GM18505 (cell line): ENCODE data around the gene TAB2.

ENCODE experiments used
- ATAC-seq: cut with Tn5 transposase; IDR thresholded peaks from one replicate; pipeline ENCODE4 v1.9.1; 2021; ENCODE audit not compliant: unreplicated experiment
- POLR2A ChIP-seq: IDR thresholded peaks from 4 replicates; pipeline ENCODE4 v1.6.1; 2011; ENCODE audit warnings: borderline replicate concordance; ENCODE audit not compliant: insufficient read depth, insufficient read length; ENCODE audit errors: extremely low read depth

The TAB2 gene

DNA sequence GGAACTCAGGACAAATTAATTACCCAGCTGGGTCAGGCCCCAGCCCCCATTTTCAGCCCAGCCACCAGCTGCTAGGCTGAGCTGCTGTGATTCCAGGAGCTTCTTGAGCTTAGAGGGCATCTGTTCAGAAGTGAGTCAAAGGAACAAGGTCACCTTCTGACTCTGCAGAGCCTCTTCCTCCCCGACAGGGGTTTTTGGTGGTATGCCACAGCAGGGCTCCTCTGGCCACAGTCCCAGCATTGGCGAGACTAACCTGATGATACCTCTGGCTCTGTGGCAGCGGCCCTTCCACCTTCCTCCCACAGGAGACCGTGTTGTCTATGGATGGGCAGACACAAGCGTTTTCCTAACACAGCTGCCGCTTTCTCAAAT is 127.6 kb downstream of the TAB2 start:
- ATAC-seq, result no peak
- TF ChIP-seq POLR2A, result no peak

DNA sequence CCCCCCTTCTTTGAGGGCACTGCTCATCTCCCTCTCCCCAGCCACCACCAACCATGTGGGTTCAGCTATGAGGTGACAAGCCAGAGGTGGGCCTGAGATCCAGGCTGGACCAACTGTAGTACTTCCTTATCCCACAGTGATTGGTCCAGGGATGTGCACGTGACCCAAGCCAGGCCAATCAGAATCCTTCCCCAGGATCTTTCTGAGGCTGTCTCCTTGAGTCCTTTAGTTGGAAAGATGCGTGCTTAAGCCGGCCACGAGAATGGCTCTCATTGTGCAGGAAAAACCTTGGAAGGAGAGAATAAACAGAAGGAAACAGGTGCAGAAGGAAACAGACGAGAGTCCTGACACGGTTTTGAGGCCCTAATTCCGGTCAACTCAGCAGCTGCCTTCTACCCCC is 128.1 kb downstream of the TAB2 start:
- no peak for ATAC-seq
- no peak for TF ChIP-seq POLR2A

DNA sequence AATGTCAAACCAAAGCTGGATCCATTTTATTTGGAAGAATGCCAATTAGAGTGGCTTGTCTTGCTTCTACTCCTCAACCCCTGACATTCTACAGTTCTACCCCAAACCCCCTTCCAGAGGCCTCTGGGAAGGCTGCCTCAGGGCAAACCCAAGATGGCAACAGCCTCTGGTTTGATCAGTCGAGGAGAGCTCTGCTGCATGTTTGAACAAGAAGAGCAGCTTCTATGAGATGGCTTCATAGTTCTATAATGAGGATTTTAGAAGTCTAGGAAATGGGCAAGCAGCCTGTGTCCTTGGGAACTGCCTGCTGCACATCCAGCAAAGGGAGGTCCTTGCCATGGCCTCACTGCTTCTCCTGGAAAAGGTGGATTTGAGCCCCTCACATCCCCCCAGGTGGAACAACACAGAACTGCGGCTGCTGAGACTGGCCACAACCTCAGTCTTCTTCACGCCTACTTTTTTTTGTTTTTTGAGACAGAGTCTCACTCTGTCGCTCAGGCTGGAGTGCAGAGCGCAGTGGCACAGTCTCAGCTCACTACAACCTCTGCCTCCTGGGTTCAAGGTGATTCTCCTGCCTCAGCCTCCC is 129.4 kb downstream of the TAB2 start:
- TF ChIP-seq POLR2A, result no peak
- no peak for ATAC-seq

DNA sequence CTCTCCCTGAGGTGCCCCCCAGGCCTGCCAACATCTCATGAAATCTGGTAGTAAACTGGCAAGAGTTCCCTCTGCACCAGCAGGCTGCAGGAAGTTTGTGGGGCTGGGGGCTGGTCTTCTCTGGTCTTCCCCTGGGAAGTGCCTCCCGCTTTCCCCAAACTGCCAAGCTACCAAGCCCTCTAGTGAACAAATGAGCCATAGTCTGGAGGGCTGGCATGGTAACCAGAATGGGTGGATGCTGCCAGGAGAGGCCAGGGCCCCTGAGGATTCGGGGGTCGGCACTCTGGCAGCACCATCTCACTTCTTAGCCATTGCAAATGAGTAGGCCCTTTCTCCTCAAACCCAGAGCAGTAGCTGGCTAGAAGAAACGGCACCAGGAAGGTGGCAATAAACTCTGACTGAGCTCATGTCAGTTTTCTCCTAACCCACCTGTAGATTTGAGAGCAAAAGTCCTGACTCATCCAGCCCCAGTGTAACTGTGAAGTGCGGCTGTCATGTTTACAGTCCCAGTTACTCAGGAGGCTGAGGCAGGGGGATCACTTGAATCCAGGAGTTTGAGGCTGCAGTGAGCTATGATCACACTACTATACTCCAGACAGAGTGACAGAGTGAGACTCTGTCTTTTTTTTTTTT is 131.4 kb downstream of the TAB2 start:
- ATAC-seq, result no peak
- no peak for TF ChIP-seq POLR2A

DNA sequence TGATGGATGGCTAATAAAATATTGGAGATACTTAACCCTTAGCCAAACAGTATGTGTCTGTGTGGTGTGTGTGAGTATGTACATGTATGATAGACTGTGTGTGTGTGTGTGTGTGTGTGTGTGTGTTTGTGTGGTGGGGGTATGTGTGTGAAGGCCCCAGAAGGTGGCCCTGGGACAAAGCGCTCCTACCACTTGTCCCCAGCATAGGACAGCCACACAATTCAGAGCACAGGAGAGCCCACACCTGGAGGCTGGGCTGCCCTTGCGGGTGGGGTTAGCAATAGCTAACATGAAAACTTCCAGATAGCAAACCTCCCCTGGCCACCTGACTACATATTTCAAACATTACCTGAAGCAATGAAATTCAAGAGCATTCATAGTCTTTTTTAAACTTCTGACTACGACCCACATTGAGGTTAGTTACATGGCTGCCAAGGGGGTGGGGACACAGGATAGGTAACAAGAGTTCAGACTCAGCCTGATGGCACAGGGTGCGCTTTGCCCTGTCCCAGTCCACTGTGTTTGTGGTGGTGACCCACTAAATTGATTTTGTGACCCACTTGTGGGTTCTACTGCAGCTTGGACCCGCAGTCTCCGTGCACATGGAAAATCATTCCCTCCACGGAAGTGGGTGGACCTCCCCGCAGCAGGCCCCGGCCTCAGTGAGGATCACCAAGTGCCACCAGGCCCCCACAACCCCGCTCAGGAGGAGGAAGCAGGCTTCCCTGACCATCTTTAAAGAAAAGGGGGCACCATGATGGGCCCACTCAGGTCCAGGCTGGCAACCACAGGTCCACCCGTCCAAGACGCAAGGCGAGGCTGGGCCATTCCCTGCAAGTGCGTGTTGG is 132.5 kb downstream of the TAB2 start:
- TF ChIP-seq POLR2A, result no peak
- no peak for ATAC-seq

DNA sequence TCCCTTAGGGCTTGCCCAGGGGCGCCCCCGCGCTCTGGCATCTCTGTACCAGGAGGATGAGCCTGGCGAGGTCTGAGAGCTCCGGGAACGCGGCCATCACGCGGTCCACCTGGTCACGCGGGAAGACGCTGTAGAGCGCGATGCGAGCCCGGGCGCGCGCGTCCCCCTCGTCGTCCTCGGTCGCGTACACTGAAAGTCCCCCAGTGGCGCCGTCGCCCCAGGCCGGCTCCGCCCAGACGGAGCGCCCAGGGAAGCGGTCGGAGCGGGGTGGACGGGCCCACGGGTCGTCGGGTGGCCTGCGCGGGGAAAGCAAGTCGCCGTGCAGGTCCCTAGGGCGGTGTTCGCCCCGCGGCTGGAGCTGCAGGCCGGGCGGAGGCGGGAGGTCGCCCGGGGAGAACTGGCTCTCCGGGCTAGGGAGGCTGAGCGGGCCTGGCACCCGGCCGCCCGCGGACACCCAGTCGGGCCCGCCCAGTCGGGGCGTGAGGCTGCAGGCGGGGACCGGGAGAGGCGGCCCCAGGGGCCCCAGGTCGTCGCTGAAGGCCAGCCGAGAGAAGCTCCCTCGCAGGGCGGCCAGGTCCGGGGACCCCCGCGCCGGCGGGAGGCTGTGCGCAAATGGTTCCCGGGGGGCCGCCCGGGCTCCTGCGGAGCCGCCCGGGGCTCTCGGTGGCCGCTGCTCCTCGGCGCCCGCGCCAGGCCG is 133.3 kb downstream of the TAB2 start:
- no peak for TF ChIP-seq POLR2A
- no peak for ATAC-seq

DNA sequence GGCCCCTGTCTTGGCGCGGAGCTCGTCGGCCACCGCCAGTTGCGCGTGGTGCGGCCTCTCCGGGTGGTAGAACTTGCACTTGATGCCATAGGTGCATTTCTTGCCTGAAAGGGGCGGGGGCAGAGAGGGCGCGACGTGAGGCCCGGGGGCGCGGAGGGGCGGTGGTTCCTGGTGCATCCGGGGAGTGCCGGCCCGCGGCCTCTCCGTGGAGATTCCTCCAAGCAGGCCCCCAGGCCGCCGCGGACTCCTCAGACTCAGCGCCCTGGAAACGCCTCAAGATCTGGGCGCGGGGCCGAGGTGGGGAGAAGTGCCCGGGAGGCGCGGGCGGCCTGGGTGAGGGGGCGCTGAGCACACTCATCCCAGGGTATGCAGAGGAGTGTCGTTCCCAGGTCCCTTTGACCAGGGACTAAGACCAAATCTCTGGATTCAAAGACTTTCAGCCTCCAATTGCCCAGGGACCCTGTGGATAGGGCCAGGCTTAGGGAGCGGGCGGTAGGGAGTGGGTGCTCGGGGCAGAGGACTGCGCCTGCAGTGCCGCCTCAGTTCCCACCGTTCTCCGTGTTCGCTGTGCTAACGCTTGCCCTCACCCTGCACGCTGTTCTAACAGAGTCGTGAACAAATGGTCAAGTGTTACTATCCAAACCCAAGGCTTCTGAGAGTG is 134.0 kb downstream of the TAB2 start:
- no peak for ATAC-seq
- TF ChIP-seq POLR2A, result no peak

DNA sequence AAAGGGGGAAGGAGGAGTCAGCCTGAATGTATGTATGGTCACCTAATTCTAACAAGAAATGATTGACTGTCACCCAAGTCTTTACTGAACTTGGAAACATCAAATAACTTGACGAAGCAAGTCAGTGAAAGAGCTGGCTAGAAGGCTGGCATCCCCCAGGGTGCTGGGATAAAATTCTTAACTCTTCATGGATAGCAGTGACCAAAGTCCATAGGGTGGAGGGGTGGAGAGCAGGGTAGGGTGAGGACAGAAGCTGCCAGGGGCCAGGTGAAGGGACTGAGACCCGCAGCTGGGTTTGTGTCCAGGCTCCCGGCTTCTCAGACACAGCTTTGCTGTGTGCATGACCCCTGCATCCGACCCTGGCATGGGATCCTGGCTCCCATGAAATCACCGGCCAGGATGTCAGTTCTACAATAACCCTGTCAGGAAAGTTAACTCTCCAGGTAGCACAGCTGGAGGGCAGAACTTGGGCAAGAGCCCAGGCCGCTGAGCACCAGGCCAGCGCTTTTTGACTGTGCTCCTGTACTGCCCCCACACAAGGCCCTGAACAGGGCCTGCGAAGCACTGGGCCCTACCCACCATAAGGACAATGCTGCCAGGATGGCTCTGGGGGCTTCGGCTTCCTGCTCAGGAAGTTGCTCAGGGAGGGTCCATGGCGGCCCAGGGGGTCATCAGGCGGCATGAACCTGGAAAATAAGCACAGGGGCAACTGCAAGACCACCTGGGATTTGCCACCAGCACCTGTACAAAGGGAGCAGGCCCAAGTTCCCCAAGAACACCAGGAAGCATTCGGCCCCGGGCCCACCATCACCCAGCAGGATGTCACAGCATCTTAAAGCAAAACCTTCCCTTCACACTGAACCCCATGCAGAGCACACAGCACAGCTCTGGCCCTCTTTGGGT is 134.8 kb downstream of the TAB2 start:
- TF ChIP-seq POLR2A, result no peak
- no peak for ATAC-seq

DNA sequence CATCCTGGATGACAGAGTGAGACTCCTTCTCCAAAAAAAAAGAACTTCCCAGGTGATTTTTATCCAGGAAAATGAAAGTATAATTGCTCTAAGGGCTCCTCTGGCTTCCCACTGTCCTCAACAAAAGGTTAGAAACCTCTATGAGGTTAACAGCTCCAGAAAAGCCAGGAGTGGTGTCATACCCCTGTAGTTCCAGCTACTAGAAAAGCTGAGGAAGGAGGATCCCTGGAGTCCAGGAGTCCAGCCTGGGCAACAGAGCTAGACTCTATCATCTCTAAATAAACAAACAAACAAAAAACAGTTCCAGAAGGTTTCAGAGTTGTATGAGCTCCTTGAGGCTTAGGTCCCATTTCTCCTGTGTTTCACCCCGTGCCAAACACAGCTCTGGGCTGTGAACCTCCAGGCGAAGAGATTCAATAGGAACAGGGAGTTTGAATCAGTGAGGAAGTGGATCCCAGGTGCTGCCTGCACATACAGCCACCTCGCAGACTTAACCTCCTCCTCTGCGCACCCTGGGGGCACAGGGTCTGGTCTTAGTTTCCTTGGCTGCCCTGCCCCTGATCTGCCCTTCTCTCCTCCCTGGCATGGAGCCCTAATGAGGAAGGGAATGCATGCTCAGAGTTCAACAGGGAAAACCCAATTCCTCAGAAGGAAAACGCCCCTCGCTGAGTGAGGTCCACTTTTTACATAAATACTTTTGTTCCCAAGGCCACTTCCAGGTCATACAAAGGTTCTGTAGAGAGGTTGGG is 136.3 kb downstream of the TAB2 start:
- TF ChIP-seq POLR2A, result no peak
- no peak for ATAC-seq

DNA sequence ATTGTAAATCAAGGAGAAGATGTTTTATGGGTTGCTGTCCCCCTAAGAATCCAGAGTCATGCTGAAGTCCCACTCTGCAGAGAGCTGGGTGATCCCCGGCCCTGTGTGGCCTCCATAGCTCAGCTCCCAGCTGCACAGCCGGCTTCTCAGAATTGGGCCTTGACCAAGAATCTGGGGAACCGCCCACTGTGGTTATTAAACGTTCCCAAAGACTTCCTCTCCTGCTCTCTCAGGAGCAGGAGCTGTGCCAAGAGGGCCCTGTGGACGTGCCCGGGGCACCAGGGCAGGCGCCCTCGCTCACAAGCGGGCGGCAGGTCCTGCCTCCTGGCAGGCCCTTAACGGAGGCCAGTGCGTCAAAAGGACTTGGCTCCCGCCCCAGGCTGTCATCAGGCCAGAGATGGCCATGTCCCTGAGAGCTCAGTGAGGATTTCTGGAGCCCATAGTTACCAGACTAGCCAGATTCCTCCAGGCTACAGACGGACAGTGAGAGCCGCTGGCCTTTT is 136.9 kb downstream of the TAB2 start:
- TF ChIP-seq POLR2A, result no peak
- no peak for ATAC-seq

DNA sequence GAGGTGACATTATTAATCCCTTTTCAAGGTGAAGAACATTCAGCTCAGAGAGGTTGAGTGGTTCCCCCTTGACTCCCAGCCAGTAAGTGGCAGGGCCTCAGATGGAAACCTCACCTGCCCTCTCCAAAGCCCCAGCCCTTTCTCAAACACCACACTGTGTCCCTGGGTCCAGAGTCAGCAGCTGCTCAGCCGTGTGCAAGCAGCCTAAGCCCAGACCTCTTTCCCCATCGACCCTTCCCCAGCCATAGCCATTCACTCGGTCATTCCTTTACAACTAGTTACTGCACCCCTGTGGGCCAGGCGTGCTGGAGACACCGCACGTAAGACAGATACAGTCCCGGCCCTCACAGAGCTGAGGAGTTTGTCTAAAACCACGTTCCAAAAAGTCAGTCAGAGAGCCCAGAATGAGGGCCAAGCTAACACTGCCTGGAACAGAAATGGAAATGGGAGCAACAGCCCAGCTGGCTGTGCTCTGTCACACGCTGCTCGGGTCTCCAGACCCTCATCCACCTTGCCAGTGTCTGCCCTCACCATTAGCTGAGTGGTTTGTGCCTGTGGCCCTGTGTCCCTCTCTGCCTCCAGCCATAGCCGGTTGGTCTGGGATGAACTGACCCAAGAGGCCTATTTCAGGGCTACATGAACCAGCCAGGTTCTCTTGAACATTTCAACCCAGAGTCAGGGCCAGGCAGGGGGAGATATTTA is 137.7 kb downstream of the TAB2 start:
- no peak for ATAC-seq
- no peak for TF ChIP-seq POLR2A
